ENCODE data around the gene ZBTB20.

Gene ZBTB20

GRCh38 chr3:114508976-114509375 lies 638.1 kb downstream of the ZBTB20 start:
- peaks cover 0 to 3% (median 0%) of the 10 kb centered on the region in 5 experiments for H3K27me3 ChIP-seq (replicated peaks in 2 of 5; ENCODE audit: control insufficient read depth in 4 of 5, insufficient read depth in 5 of 5, low read length in 4 of 5)
- no peaks in the 10 kb centered on the region for H3K4me1 ChIP-seq (ENCODE audit: control extremely low read depth in 1 of 4, control insufficient read depth in 4 of 4, insufficient read depth in 4 of 4, low read length in 3 of 4)
- no peak overlapping the region for H3K4me3 ChIP-seq (ENCODE audit: control insufficient read depth in 1 of 7, extremely low read depth in 1 of 7, insufficient read depth in 4 of 7, low read depth in 2 of 7, low read length in 6 of 7)
- no peak overlapping the region for H3K27ac ChIP-seq (ENCODE audit: insufficient read depth in 1 of 2, low read depth in 1 of 2, low read length in 2 of 2, poor library complexity in 1 of 2, severe bottlenecking in 2 of 2)
- peaks cover 0 to 2% (median 0%) of the 10 kb centered on the region in 4 experiments for H3K36me3 ChIP-seq (ENCODE audit: control insufficient read depth in 4 of 4, insufficient read depth in 4 of 4, low read length in 3 of 4)
- CTCF ChIA-PET = interaction anchor here (0.9 kb wide), 1 partner anchor 14 kb away, joined by 3 read pairs; no protein-coding TSS in a partner anchor
- no peaks in the 10 kb centered on the region for H3K9me3 ChIP-seq (ENCODE audit: control extremely low read depth in 1 of 5, control insufficient read depth in 4 of 5, insufficient read depth in 2 of 5, low read depth in 1 of 5, low read length in 4 of 5)
- POLR2A ChIA-PET = no interaction called here
- DNase-seq = no peak
- no CpG with 5 or more reads among the region's 1 CpG for WGBS (ENCODE audit: insufficient coverage)

- H3K36me3 ChIP-seq (ENCODE audit: control insufficient read depth in 4 of 4, insufficient read depth in 4 of 4, low read length in 3 of 4) = no peaks in the 10 kb centered on the region
- H3K27me3 ChIP-seq (replicated peaks in 2 of 5; ENCODE audit: control insufficient read depth in 4 of 5, insufficient read depth in 5 of 5, low read length in 4 of 5) = peaks cover 0 to 3% (median 0%) of the 10 kb centered on the region in 5 experiments
- H3K9me3 ChIP-seq (ENCODE audit: control extremely low read depth in 1 of 5, control insufficient read depth in 4 of 5, insufficient read depth in 2 of 5, low read depth in 1 of 5, low read length in 4 of 5) = no peaks in the 10 kb centered on the region
- ChIA-PET CTCF (interaction anchor here (0.9 kb wide), 1 partner anchor 14 kb away, joined by 3 read pairs; no protein-coding TSS in a partner anchor), POLR2A (no interaction called here)
- DNase-seq = no peak
- WGBS (ENCODE audit: insufficient coverage) = no CpG with 5 or more reads among the region's 1 CpG
- H3K4me3 ChIP-seq (ENCODE audit: control insufficient read depth in 1 of 7, extremely low read depth in 1 of 7, insufficient read depth in 4 of 7, low read depth in 2 of 7, low read length in 6 of 7) = no peak overlapping the region
- no peaks in the 10 kb centered on the region for H3K4me1 ChIP-seq (ENCODE audit: control extremely low read depth in 1 of 4, control insufficient read depth in 4 of 4, insufficient read depth in 4 of 4, low read length in 3 of 4)
- no peak overlapping the region for H3K27ac ChIP-seq (ENCODE audit: insufficient read depth in 1 of 2, low read depth in 1 of 2, low read length in 2 of 2, poor library complexity in 1 of 2, severe bottlenecking in 2 of 2)
These were observed 638.9 kb downstream of the ZBTB20 start for GRCh38 chr3:114508208-114508607.

GRCh38 chr3:114506591-114507300 lies 640.3 kb downstream of the ZBTB20 start:
- ChIA-PET POLR2A (no interaction called here), CTCF (interaction anchor here (1.3 kb wide), 1 partner anchor 15 kb away, joined by 5 read pairs; no protein-coding TSS in a partner anchor)
- Histone ChIP-seq H3K27me3 (replicated peaks in 2 of 5; ENCODE audit: control insufficient read depth in 4 of 5, insufficient read depth in 5 of 5, low read length in 4 of 5) (peaks cover 0 to 3% (median 0%) of the 10 kb centered on the region in 5 experiments), H3K36me3 (ENCODE audit: control insufficient read depth in 4 of 4, insufficient read depth in 4 of 4, low read length in 3 of 4) (no peaks in the 10 kb centered on the region), H3K9me3 (ENCODE audit: control extremely low read depth in 1 of 5, control insufficient read depth in 4 of 5, insufficient read depth in 2 of 5, low read depth in 1 of 5, low read length in 4 of 5) (no peaks in the 10 kb centered on the region), H3K4me3 (ENCODE audit: control insufficient read depth in 1 of 7, extremely low read depth in 1 of 7, insufficient read depth in 4 of 7, low read depth in 2 of 7, low read length in 6 of 7) (no peak overlapping the region), H3K27ac (ENCODE audit: insufficient read depth in 1 of 2, low read depth in 1 of 2, low read length in 2 of 2, poor library complexity in 1 of 2, severe bottlenecking in 2 of 2) (no peak overlapping the region), H3K4me1 (ENCODE audit: control extremely low read depth in 1 of 4, control insufficient read depth in 4 of 4, insufficient read depth in 4 of 4, low read length in 3 of 4) (no peaks in the 10 kb centered on the region)
- WGBS (ENCODE audit: insufficient coverage) = 89% methylated on average over 5 of the region's 6 CpGs
- DNase-seq = no peak

GRCh38 chr3:114504941-114505628 lies 642.0 kb downstream of the ZBTB20 start:
- POLR2A ChIA-PET = interaction anchor here (0.5 kb wide), 1 partner anchor 1347 kb away, joined by 3 read pairs; no protein-coding TSS in a partner anchor
- Histone ChIP-seq H3K36me3 (ENCODE audit: control insufficient read depth in 4 of 4, insufficient read depth in 4 of 4, low read length in 3 of 4) (no peaks in the 10 kb centered on the region), H3K9me3 (ENCODE audit: control extremely low read depth in 1 of 5, control insufficient read depth in 4 of 5, insufficient read depth in 2 of 5, low read depth in 1 of 5, low read length in 4 of 5) (no peaks in the 10 kb centered on the region), H3K4me3 (ENCODE audit: control insufficient read depth in 1 of 7, extremely low read depth in 1 of 7, insufficient read depth in 4 of 7, low read depth in 2 of 7, low read length in 6 of 7) (no peak overlapping the region), H3K27me3 (replicated peaks in 2 of 5; ENCODE audit: control insufficient read depth in 4 of 5, insufficient read depth in 5 of 5, low read length in 4 of 5) (peaks cover 0 to 3% (median 0%) of the 10 kb centered on the region in 5 experiments), H3K27ac (ENCODE audit: insufficient read depth in 1 of 2, low read depth in 1 of 2, low read length in 2 of 2, poor library complexity in 1 of 2, severe bottlenecking in 2 of 2) (no peak overlapping the region), H3K4me1 (ENCODE audit: control extremely low read depth in 1 of 4, control insufficient read depth in 4 of 4, insufficient read depth in 4 of 4, low read length in 3 of 4) (peaks cover 0 to under 1% (median 0%) of the 10 kb centered on the region in 4 experiments)
- no CpG with 5 or more reads among the region's 4 CpGs for WGBS (ENCODE audit: insufficient coverage)
- CTCF ChIA-PET = interaction anchor here (0.6 kb wide), 1 partner anchor 308 kb away, joined by 3 read pairs; no protein-coding TSS in a partner anchor
- DNase-seq = no peak

GRCh38 chr3:114502204-114502603 lies 644.9 kb downstream of the ZBTB20 start:
- no peak for DNase-seq
- Histone ChIP-seq H3K4me1 (ENCODE audit: control extremely low read depth in 1 of 4, control insufficient read depth in 4 of 4, insufficient read depth in 4 of 4, low read length in 3 of 4) (peaks cover 0 to 5% (median 2%) of the 10 kb centered on the region in 4 experiments), H3K27me3 (replicated peaks in 2 of 5; ENCODE audit: control insufficient read depth in 4 of 5, insufficient read depth in 5 of 5, low read length in 4 of 5) (peaks cover 0 to 1% (median 0%) of the 10 kb centered on the region in 5 experiments), H3K27ac (ENCODE audit: insufficient read depth in 1 of 2, low read depth in 1 of 2, low read length in 2 of 2, poor library complexity in 1 of 2, severe bottlenecking in 2 of 2) (no peak overlapping the region), H3K36me3 (ENCODE audit: control insufficient read depth in 4 of 4, insufficient read depth in 4 of 4, low read length in 3 of 4) (no peaks in the 10 kb centered on the region), H3K4me3 (ENCODE audit: control insufficient read depth in 1 of 7, extremely low read depth in 1 of 7, insufficient read depth in 4 of 7, low read depth in 2 of 7, low read length in 6 of 7) (no peak overlapping the region), H3K9me3 (ENCODE audit: control extremely low read depth in 1 of 5, control insufficient read depth in 4 of 5, insufficient read depth in 2 of 5, low read depth in 1 of 5, low read length in 4 of 5) (no peaks in the 10 kb centered on the region)
- ChIA-PET CTCF (no interaction called here), POLR2A (no interaction called here)
- WGBS (ENCODE audit: insufficient coverage) = 67% methylated on average over 1 of the region's 1 CpG

GRCh38 chr3:114499976-114500375 lies 647.1 kb downstream of the ZBTB20 start:
- POLR2A ChIA-PET = no interaction called here
- 0% methylated on average over 1 of the region's 2 CpGs for WGBS (ENCODE audit: insufficient coverage)
- Histone ChIP-seq H3K27me3 (replicated peaks in 2 of 5; ENCODE audit: control insufficient read depth in 4 of 5, insufficient read depth in 5 of 5, low read length in 4 of 5) (no peaks in the 10 kb centered on the region), H3K36me3 (ENCODE audit: control insufficient read depth in 4 of 4, insufficient read depth in 4 of 4, low read length in 3 of 4) (no peaks in the 10 kb centered on the region), H3K4me3 (ENCODE audit: control insufficient read depth in 1 of 7, extremely low read depth in 1 of 7, insufficient read depth in 4 of 7, low read depth in 2 of 7, low read length in 6 of 7) (no peak overlapping the region), H3K27ac (ENCODE audit: insufficient read depth in 1 of 2, low read depth in 1 of 2, low read length in 2 of 2, poor library complexity in 1 of 2, severe bottlenecking in 2 of 2) (no peak overlapping the region), H3K4me1 (ENCODE audit: control extremely low read depth in 1 of 4, control insufficient read depth in 4 of 4, insufficient read depth in 4 of 4, low read length in 3 of 4) (peaks cover 0 to 5% (median 2%) of the 10 kb centered on the region in 4 experiments), H3K9me3 (ENCODE audit: control extremely low read depth in 1 of 5, control insufficient read depth in 4 of 5, insufficient read depth in 2 of 5, low read depth in 1 of 5, low read length in 4 of 5) (no peaks in the 10 kb centered on the region)
- CTCF ChIA-PET = interaction anchor here (1.0 to 1.2 kb wide), 4 partner anchors 10 to 345 kb away, joined by 3 to 4 read pairs (median 4); no protein-coding TSS in a partner anchor
- DNase-seq = peak; percentile 24 to 72 (median 65)

All from common myeloid progenitor, CD34-positive (primary cell).